Right atrium auricular region (tissue), 2 donors: ENCODE results near the gene IL19. TPM values are rescaled to one million over a fixed set of nuclear protein-coding genes. Genes with fewer than 3 reads are reported as not detected.

Experiments used
- DNase-seq: peaks from one replicate; pipeline ENCODE4 v3.0.0-alpha.2; 2019; ENCODE audit warnings: low spot score
- H3K27ac ChIP-seq, 2 donors: fragments of 200-600 bp; sonication (generic); 1 replicate in 1 of 2; 2 replicates in 1 of 2; pipeline ENCODE4 v1.5.1; 2016 to 2019
- H3K27me3 ChIP-seq, 2 donors: fragments of 200-600 bp; sonication (generic); one replicate each; pipeline versions ENCODE4 v1.5.1 to v1.6.0; 2017 to 2019
- H3K36me3 ChIP-seq: fragments of 200-600 bp; sonication (generic); one replicate; pipeline ENCODE4 v1.5.1; 2016
- H3K4me1 ChIP-seq, 2 donors: fragments of 200-600 bp; sonication (generic); one replicate each; pipeline versions ENCODE4 v1.5.1 to v1.6.0; 2017 to 2019
- H3K4me3 ChIP-seq, 2 donors: fragments of 200-600 bp; sonication (generic); 1 replicate in 1 of 2; 2 replicates in 1 of 2; pipeline ENCODE4 v1.5.1; 2017 to 2019; ENCODE audit warnings: mild to moderate bottlenecking in 1 of 2, moderate library complexity in 1 of 2
- H3K9me3 ChIP-seq, 2 donors: fragments of 200-600 bp; sonication (generic); one replicate each; pipeline ENCODE4 v1.5.1; 2019
- CTCF ChIP-seq, 2 donors: fragments of 200-600 bp; sonication (generic); IDR thresholded peaks; one replicate each; pipeline ENCODE4 v1.5.1; 2019; ENCODE audit warnings: antibody characterized with exemption in 2 of 2
- total RNA-seq, 2 donors: library from RNA; depleted of rRNA; stranded (reverse); fragments of >200 nt; gene quantifications; one replicate each; pipeline ENCODE4 v1.1.0, GENCODE V29; 2016

IL19 gene
- total RNA-seq, 2 donors from 2014 or later = not detected

- Histone ChIP-seq H3K4me1 (no peaks in the 10 kb centered on the region), H3K9me3 (peaks cover 0 to 15% of the 10 kb centered on the region in 2 donors), H3K36me3 (no peaks in the 10 kb centered on the region), H3K4me3 (no peak overlapping the region), H3K27ac (no peak overlapping the region), H3K27me3 (no peaks in the 10 kb centered on the region)
- DNase-seq = no peak
- no peak for TF ChIP-seq CTCF (IDR thresholded peaks at IDR 0.05)
Observed at GRCh38 chr1:206816390-206817287, 46.1 kb downstream of the IL19 start.

DNA sequence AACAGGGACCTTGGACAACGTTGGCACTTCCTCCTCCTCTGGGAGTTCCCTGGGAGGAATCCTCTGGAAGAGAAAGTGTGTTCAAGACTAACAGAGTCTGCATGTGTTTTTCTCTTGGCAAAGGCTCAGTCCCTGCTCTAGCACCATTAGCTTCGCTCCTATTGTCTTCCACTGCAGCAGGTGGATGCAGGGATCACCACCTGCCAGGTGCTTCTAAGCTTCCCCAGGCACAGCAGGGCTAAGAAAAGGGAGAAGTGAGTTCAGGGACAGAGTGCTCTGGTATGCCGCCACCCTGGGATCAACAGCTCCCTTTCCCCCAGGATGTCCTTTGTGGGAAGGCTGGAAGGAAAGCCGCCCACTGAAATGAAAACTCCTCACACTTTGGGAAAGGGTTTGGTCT, 50.9 kb downstream of the IL19 start:
- no peak overlapping the region for H3K27ac ChIP-seq
- TF ChIP-seq CTCF (IDR thresholded peaks at IDR 0.05) = no peak
- no peaks in the 10 kb centered on the region for H3K27me3 ChIP-seq
- H3K36me3 ChIP-seq = no peaks in the 10 kb centered on the region
- no peaks in the 10 kb centered on the region for H3K9me3 ChIP-seq
- no peak overlapping the region for H3K4me3 ChIP-seq
- H3K4me1 ChIP-seq = no peaks in the 10 kb centered on the region
- DNase-seq = no peak

- H3K4me1 ChIP-seq = no peaks in the 10 kb centered on the region
- no peaks in the 10 kb centered on the region for H3K36me3 ChIP-seq
- TF ChIP-seq CTCF (IDR thresholded peaks at IDR 0.05) = no peak
- H3K27me3 ChIP-seq = no peaks in the 10 kb centered on the region
- H3K27ac ChIP-seq = no peak overlapping the region
- no peak overlapping the region for H3K4me3 ChIP-seq
- DNase-seq = no peak
- H3K9me3 ChIP-seq = no peaks in the 10 kb centered on the region
Observed at GRCh38 chr1:206823727-206824126, 53.2 kb downstream of the IL19 start.

- H3K9me3 ChIP-seq = no peaks in the 10 kb centered on the region
- no peaks in the 10 kb centered on the region for H3K36me3 ChIP-seq
- no peak overlapping the region for H3K4me3 ChIP-seq
- H3K27me3 ChIP-seq = no peaks in the 10 kb centered on the region
- H3K27ac ChIP-seq = no peak overlapping the region
- DNase-seq = no peak
- H3K4me1 ChIP-seq = no peaks in the 10 kb centered on the region
- TF ChIP-seq CTCF (IDR thresholded peaks at IDR 0.05) = no peak
Observed at GRCh38 chr1:206824331-206824730, 53.8 kb downstream of the IL19 start.

DNA sequence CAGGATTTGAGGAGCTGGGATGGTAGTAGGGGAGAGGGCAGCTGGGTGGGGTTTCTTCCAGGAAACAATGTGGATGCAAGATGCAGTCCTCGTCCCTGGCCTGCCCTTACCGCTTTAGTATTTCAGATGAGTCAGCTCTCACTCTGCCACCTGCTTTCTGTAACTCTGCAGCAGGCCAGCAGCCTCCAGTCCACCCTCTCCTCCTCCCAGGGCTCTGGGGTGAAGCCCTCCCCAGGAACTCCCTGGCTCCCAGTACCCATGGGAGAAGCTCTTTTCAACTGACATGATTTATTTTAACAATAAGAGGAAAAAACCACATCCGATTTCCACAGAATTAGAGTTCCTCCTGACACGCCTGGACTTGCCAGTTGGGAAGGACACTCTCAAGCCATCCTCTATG, 55.8 kb downstream of the IL19 start:
- Histone ChIP-seq H3K4me3 (no peak overlapping the region), H3K9me3 (no peaks in the 10 kb centered on the region), H3K27me3 (no peaks in the 10 kb centered on the region), H3K4me1 (no peaks in the 10 kb centered on the region), H3K36me3 (no peaks in the 10 kb centered on the region), H3K27ac (no peak overlapping the region)
- TF ChIP-seq CTCF (IDR thresholded peaks at IDR 0.05) = no peak
- no peak for DNase-seq

DNA sequence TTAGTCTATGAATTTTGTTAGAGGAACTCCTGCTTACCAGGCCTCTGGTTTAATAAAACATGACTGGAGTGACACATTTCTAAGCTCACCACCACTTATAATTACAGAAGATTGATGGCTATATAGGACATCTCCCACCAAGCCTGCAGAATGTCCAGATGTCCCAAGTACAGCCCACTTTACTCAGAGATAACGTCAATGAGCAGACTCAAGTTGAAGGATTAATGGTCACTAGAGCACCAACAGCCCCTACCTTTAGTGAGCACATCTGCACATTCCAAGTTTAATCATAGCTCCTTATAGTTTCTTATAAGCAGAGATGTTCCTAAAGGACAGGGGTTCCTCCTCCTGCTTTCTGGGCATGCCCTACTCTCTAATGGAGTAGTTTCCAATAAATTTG, 57.5 kb downstream of the IL19 start:
- Histone ChIP-seq H3K9me3 (no peaks in the 10 kb centered on the region), H3K4me3 (no peak overlapping the region), H3K27me3 (no peaks in the 10 kb centered on the region), H3K4me1 (no peaks in the 10 kb centered on the region), H3K27ac (no peak overlapping the region), H3K36me3 (no peaks in the 10 kb centered on the region)
- DNase-seq = no peak
- no peak for TF ChIP-seq CTCF (IDR thresholded peaks at IDR 0.05)
